ENCODE data around the gene RPH3AL.

The RPH3AL gene

DNA sequence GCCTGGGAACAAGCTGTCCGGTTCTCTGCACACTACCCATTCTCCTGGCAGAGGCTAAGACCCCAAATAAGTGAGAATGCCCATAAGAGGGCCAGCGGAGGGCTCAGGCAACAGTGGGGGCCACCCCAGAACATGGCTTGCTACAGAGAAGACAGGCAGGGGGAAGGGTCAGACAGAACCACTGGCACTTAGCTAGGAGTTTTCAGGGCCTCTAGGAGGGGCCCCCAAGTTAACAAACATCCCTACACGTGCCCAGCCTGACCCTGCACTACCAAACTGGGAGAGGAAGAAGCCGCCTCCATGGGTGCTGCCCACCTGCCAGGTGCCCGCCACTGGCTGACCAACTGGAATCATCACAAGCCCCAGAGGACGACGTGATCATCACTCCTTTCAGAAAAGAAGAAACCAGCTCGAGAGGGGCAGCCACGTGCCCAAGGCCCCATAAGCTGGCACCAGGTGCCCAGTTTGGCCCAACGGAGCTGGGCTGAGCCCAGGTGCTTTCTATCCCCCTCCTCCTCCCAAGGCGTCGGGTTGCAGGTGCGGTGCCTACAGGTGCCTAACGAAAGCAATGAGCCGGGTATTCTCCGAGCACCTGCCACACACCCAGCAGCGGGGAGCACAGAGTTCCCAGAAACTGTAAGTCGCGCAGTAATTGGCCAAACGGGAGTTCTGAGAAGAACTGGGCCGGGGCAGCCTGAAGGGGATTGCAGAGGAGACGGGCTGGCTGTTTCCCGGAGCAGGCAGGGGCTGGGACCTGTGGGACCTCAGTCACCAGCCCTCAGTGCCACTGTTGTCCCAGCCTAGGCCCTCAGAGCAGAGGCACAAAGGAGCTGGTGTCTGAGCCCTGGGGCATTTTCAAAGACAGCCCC lies 13.2 kb downstream of the RPH3AL start:
- ATAC-seq (ENCODE audit: low read depth): no peak
- H3K36me3 ChIP-seq (ENCODE audit: low read depth): no peaks in the 10 kb centered on the region
- H3K27me3 ChIP-seq (ENCODE audit: insufficient read depth, poor library complexity, severe bottlenecking): no peaks in the 10 kb centered on the region
- no peaks in the 10 kb centered on the region for H3K4me1 ChIP-seq (ENCODE audit: insufficient read depth, poor library complexity, severe bottlenecking)
- H3K9me3 ChIP-seq (ENCODE audit: severe bottlenecking): no peaks in the 10 kb centered on the region
- H3K4me3 ChIP-seq (ENCODE audit: severe bottlenecking): no peak overlapping the region
- TF ChIP-seq CTCF (IDR thresholded peaks at IDR 0.05; ENCODE audit: poor library complexity, severe bottlenecking): no peak
- peak; percentile 37 for DNase-seq (ENCODE audit: low spot score)
- H3K27ac ChIP-seq (ENCODE audit: poor library complexity, severe bottlenecking): no peak overlapping the region

- no peaks in the 10 kb centered on the region for H3K4me1 ChIP-seq (ENCODE audit: insufficient read depth, poor library complexity, severe bottlenecking)
- DNase-seq (ENCODE audit: low spot score): peak; percentile 46
- no peaks in the 10 kb centered on the region for H3K27me3 ChIP-seq (ENCODE audit: insufficient read depth, poor library complexity, severe bottlenecking)
- H3K9me3 ChIP-seq (ENCODE audit: severe bottlenecking): no peaks in the 10 kb centered on the region
- TF ChIP-seq CTCF (IDR thresholded peaks at IDR 0.05; ENCODE audit: poor library complexity, severe bottlenecking): no peak
- no peak overlapping the region for H3K27ac ChIP-seq (ENCODE audit: poor library complexity, severe bottlenecking)
- ATAC-seq (ENCODE audit: low read depth): no peak
- H3K36me3 ChIP-seq (ENCODE audit: low read depth): no peaks in the 10 kb centered on the region
- H3K4me3 ChIP-seq (ENCODE audit: severe bottlenecking): no peak overlapping the region
Observed at GRCh38 chr17:338442-339192, 14.0 kb downstream of the RPH3AL start.

- no peak for TF ChIP-seq CTCF (IDR thresholded peaks at IDR 0.05; ENCODE audit: poor library complexity, severe bottlenecking)
- H3K36me3 ChIP-seq (ENCODE audit: low read depth): no peaks in the 10 kb centered on the region
- H3K4me1 ChIP-seq (ENCODE audit: insufficient read depth, poor library complexity, severe bottlenecking): no peaks in the 10 kb centered on the region
- no peak overlapping the region for H3K4me3 ChIP-seq (ENCODE audit: severe bottlenecking)
- no peaks in the 10 kb centered on the region for H3K9me3 ChIP-seq (ENCODE audit: severe bottlenecking)
- DNase-seq (ENCODE audit: low spot score) (no peak), ATAC-seq (ENCODE audit: low read depth) (no peak)
- no peak overlapping the region for H3K27ac ChIP-seq (ENCODE audit: poor library complexity, severe bottlenecking)
- H3K27me3 ChIP-seq (ENCODE audit: insufficient read depth, poor library complexity, severe bottlenecking): no peaks in the 10 kb centered on the region
Observed at GRCh38 chr17:337866-338265, 14.7 kb downstream of the RPH3AL start.

DNA sequence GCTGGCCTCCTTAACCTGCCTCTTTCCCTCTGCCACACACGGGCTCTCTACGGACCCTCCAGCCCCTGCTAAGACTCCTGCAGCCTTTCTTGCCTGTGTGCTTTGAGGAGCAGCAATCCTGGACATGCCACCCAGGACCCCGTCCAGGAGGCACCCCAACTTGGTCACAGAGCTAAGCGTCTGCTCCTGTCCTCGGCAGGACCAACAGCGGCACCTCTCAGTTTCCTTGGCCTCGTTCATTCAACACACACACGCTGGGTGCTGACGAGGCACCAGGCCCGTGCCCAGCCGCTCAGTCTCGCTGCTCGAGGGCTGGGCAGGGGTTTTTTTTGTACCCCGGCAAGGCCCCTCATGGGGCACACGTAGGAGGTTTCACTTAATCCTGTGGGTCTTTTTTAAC lies 15.2 kb downstream of the RPH3AL start:
- Histone ChIP-seq H3K36me3 (ENCODE audit: low read depth) (no peaks in the 10 kb centered on the region), H3K9me3 (ENCODE audit: severe bottlenecking) (no peaks in the 10 kb centered on the region), H3K27ac (ENCODE audit: poor library complexity, severe bottlenecking) (no peak overlapping the region), H3K4me3 (ENCODE audit: severe bottlenecking) (no peak overlapping the region), H3K4me1 (ENCODE audit: insufficient read depth, poor library complexity, severe bottlenecking) (no peaks in the 10 kb centered on the region), H3K27me3 (ENCODE audit: insufficient read depth, poor library complexity, severe bottlenecking) (no peaks in the 10 kb centered on the region)
- TF ChIP-seq CTCF (IDR thresholded peaks at IDR 0.05; ENCODE audit: poor library complexity, severe bottlenecking): no peak
- DNase-seq (ENCODE audit: low spot score) (peak; percentile 28), ATAC-seq (ENCODE audit: low read depth) (no peak)
